ENCODE measurements around the gene S100A12.

- TF ChIP-seq POLR2A (IDR thresholded peaks at IDR 0.05; ENCODE audit: low read depth, low read length) (no peak), POLR2AphosphoS5 (IDR thresholded peaks at IDR 0.05; ENCODE audit: insufficient read depth, low read depth, low read length) (no peak)
- TF ChIP-seq, protein P1, sequence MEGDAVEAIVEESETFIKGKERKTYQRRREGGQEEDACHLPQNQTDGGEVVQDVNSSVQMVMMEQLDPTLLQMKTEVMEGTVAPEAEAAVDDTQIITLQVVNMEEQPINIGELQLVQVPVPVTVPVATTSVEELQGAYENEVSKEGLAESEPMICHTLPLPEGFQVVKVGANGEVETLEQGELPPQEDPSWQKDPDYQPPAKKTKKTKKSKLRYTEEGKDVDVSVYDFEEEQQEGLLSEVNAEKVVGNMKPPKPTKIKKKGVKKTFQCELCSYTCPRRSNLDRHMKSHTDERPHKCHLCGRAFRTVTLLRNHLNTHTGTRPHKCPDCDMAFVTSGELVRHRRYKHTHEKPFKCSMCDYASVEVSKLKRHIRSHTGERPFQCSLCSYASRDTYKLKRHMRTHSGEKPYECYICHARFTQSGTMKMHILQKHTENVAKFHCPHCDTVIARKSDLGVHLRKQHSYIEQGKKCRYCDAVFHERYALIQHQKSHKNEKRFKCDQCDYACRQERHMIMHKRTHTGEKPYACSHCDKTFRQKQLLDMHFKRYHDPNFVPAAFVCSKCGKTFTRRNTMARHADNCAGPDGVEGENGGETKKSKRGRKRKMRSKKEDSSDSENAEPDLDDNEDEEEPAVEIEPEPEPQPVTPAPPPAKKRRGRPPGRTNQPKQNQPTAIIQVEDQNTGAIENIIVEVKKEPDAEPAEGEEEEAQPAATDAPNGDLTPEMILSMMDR (IDR thresholded peaks at IDR 0.05; ENCODE audit: extremely low read depth in 1 of 2, insufficient read depth in 1 of 2, low read depth in 1 of 2, low read length in 2 of 2), result no peak
These were observed 18.5 kb upstream of the S100A12 start for GRCh38 chr1:153393926-153394325.
